Measurements from ENCODE around the gene FXYD5.

DNA sequence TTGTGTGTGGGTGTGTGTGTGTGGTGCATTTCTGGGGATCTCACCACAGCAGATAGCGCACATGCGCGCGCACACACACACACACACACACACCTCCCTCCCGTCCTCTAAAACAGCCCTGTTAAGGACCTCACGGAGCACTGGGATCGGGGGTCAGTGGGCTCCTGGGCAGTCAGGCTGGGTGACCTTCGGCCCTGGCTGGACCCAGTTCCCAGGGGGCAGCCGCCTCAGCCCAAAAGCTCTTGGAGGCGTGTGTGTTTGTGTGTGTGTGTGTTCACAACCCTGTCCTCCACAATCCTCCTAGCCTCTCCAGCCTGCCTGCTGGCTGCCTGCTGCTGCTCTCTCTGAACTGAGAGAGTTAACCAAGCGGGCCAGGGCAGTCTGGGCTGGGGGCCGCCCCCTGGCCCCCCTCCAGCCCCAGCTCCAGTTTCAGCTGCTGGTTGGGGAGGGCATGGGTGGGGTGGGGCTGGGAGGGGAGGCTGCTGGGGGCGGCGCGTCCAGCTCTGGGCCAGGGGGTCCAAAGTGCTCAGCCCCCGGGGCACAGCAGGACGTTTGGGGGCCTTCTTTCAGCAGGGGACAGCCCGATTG, 16.1 kb upstream of the FXYD5 start, which contains the start of gene FXYD1:
- TF ChIP-seq POLR2A (IDR thresholded peaks at IDR 0.05; ENCODE audit: low read depth, low read length) (no peak), POLR2AphosphoS5 (IDR thresholded peaks at IDR 0.05; ENCODE audit: low read depth, low read length) (no peak), TAF1 (IDR thresholded peaks at IDR 0.05; ENCODE audit: low read depth, low read length) (no peak), POU2F2 (IDR thresholded peaks at IDR 0.05; ENCODE audit: low read depth, low read length) (no peak), SPI1 (IDR thresholded peaks at IDR 0.05; ENCODE audit: low read depth, low read length) (no peak), PAX5 (IDR thresholded peaks at IDR 0.05; ENCODE audit: insufficient read depth, low read length, severe bottlenecking) (no peak)
